Mesenchymal stem cell (in vitro differentiated cells and primary cell): ENCODE data around the gene OR10G8.

ENCODE experiments used
- DNase-seq: peaks from one replicate; pipeline ENCODE4 v3.0.0-alpha.2; 2013
- H2AFZ ChIP-seq: one replicate; pipeline ENCODE4 v1.6.1; 2013; ENCODE audit warnings: low read depth, mild to moderate bottlenecking, control low read depth, inconsistent platforms, low read length, moderate library complexity
- H2AK5ac ChIP-seq: 2 replicates; pipeline ENCODE4 v1.6.1; 2013; ENCODE audit warnings: low read length, moderate library complexity, mild to moderate bottlenecking, inconsistent platforms; ENCODE audit not compliant: severe bottlenecking
- H2BK120ac ChIP-seq: one replicate; pipeline ENCODE4 v1.6.1; 2013; ENCODE audit warnings: low read depth, mild to moderate bottlenecking, inconsistent platforms, low read length, moderate library complexity
- H2BK12ac ChIP-seq, 2 experiments: one replicate each; pipeline ENCODE4 v1.6.1; 2013; ENCODE audit warnings: inconsistent platforms in 2 of 2, low read length in 2 of 2, mild to moderate bottlenecking in 2 of 2, moderate library complexity in 2 of 2, control low read depth in 1 of 2
- H2BK15ac ChIP-seq: one replicate; pipeline ENCODE4 v1.6.1; 2013; ENCODE audit warnings: mild to moderate bottlenecking, low read depth, inconsistent platforms; ENCODE audit not compliant: poor library complexity, severe bottlenecking
- H2BK5ac ChIP-seq: 2 replicates; pipeline ENCODE4 v1.6.1; 2013; ENCODE audit warnings: low read depth, mild to moderate bottlenecking, low read length, control low read depth, inconsistent platforms; ENCODE audit not compliant: poor library complexity, severe bottlenecking
- H3K14ac ChIP-seq, 2 experiments: one replicate each; pipeline ENCODE4 v1.6.1; 2013; ENCODE audit warnings: inconsistent platforms in 2 of 2, low read length in 2 of 2, control low read depth in 1 of 2, mild to moderate bottlenecking in 1 of 2, moderate library complexity in 1 of 2
- H3K18ac ChIP-seq, 2 experiments: one replicate each; pipeline ENCODE4 v1.6.1; 2013; ENCODE audit warnings: inconsistent platforms in 2 of 2, low read length in 2 of 2, control low read depth in 1 of 2, low read depth in 1 of 2, mild to moderate bottlenecking in 1 of 2
- H3K23ac ChIP-seq, 2 experiments: one replicate each; pipeline ENCODE4 v1.6.1; 2013; ENCODE audit warnings: inconsistent platforms in 2 of 2, low read length in 2 of 2, mild to moderate bottlenecking in 2 of 2, moderate library complexity in 2 of 2, control low read depth in 1 of 2
- H3K27ac ChIP-seq: 2 replicates; pipeline ENCODE4 v1.5.1; 2013; ENCODE audit warnings: mild to moderate bottlenecking, moderate library complexity, low read length, control low read depth, inconsistent platforms; ENCODE audit not compliant: poor library complexity, severe bottlenecking
- H3K27me3 ChIP-seq, 2 experiments: 2 replicates each; pipeline versions ENCODE4 v1.6.1 to v1.7.0; 2013; ENCODE audit warnings: low read length in 2 of 2, mild to moderate bottlenecking in 2 of 2, moderate library complexity in 2 of 2, control low read depth in 1 of 2, inconsistent platforms in 1 of 2; ENCODE audit not compliant: control insufficient read depth in 1 of 2, insufficient read depth in 1 of 2
- H3K36me3 ChIP-seq, 2 experiments: 2 replicates each; pipeline versions ENCODE4 v1.6.1 to v1.7.0; 2013; ENCODE audit warnings: low read length in 2 of 2, control low read depth in 1 of 2, inconsistent platforms in 1 of 2, low read depth in 1 of 2, mild to moderate bottlenecking in 1 of 2; ENCODE audit not compliant: insufficient read depth in 2 of 2, control insufficient read depth in 1 of 2
- H3K4ac ChIP-seq, 2 experiments: one replicate each; pipeline ENCODE4 v1.6.1; 2013; ENCODE audit warnings: inconsistent platforms in 2 of 2, low read length in 2 of 2, mild to moderate bottlenecking in 2 of 2, moderate library complexity in 2 of 2, control low read depth in 1 of 2, low read depth in 1 of 2
- H3K4me1 ChIP-seq: 2 replicates; pipeline ENCODE4 v1.6.1; 2013; ENCODE audit warnings: low read depth, low read length, control low read depth; ENCODE audit not compliant: control insufficient read depth, insufficient read depth
- H3K4me2 ChIP-seq: 2 replicates; pipeline ENCODE4 v1.6.1; 2013; ENCODE audit warnings: low read length, mild to moderate bottlenecking, inconsistent platforms; ENCODE audit not compliant: poor library complexity, severe bottlenecking
- H3K4me3 ChIP-seq, 2 experiments: 2 replicates each; pipeline versions ENCODE4 v1.5.1 to v1.7.0; 2013; ENCODE audit warnings: low read length in 2 of 2, mild to moderate bottlenecking in 2 of 2, control low read depth in 1 of 2, low read depth in 1 of 2; ENCODE audit not compliant: insufficient read depth in 1 of 2
- H3K79me1 ChIP-seq: replicated peaks from 2 replicates; pipeline ENCODE4 v1.6.1; 2013; ENCODE audit warnings: mild to moderate bottlenecking, control low read depth, low read length, inconsistent platforms; ENCODE audit not compliant: poor library complexity, severe bottlenecking
- H3K9ac ChIP-seq: 2 replicates; pipeline ENCODE4 v1.7.0; 2013; ENCODE audit warnings: mild to moderate bottlenecking, low read length, moderate library complexity
- H3K9me3 ChIP-seq: 2 replicates; pipeline ENCODE4 v1.7.0; 2013; ENCODE audit warnings: mild to moderate bottlenecking, low read length; ENCODE audit not compliant: control insufficient read depth
- H4K8ac ChIP-seq: one replicate; pipeline ENCODE4 v1.6.1; 2013; ENCODE audit warnings: inconsistent platforms, mild to moderate bottlenecking, low read length, moderate library complexity
- H4K91ac ChIP-seq: one replicate; pipeline ENCODE4 v1.6.1; 2013; ENCODE audit warnings: mild to moderate bottlenecking, low read length, inconsistent platforms
- WGBS: methylation state at CpG from one replicate; pipeline ENCODE4 v1.1.7; 2013; ENCODE audit warnings: mixed read lengths; 5-methylcytosine and 5-hydroxymethylcytosine counted together

The OR10G8 gene

GRCh38 chr11:124041254-124041653, 14.7 kb downstream of the OR10G8 start, which contains the start of gene OR10G7:
OR10G7 (minus strand) TSS chr11:124041325; CDS start chr11:124039001, 2,324 bp downstream.
- H2BK12ac ChIP-seq = no peak within 1 kb of the TSS

DNA sequence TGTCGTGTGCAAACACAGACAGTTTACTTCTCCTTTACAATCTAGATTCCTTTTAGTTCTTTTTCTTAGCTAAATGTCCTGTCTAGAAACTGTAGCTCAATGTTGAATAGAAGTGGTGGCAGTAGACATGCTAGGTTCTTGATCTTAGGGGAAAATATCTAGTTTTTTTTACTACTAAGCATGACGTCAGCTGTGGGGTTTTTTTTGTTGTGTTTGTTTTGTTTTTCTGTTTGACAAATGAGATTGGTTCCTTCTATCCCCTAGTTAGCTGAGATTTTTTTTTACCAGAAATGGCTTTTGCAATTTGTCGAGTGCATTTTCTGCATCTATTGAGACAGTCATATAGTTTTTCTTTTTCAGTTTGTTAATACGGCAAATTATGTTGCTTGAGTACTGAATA, 16.8 kb downstream of the OR10G8 start:
- Histone ChIP-seq H3K4ac (no peak overlapping the region), H2BK5ac (no peak overlapping the region), H3K9me3 (no peaks in the 10 kb centered on the region), H3K14ac (no peak overlapping the region), H3K23ac (no peak overlapping the region), H3K36me3 (no peaks in the 10 kb centered on the region), H3K4me3 (no peak overlapping the region), H2AK5ac (no peak overlapping the region), H3K18ac (no peak overlapping the region), H3K27ac (no peak overlapping the region), H3K9ac (no peak overlapping the region), H3K4me2 (no peak overlapping the region), H4K8ac (no peak overlapping the region), H3K27me3 (no peaks in the 10 kb centered on the region), H3K79me1 (no peaks in the 10 kb centered on the region), H2BK12ac (no peak overlapping the region), H2BK15ac (no peak overlapping the region), H3K4me1 (no peaks in the 10 kb centered on the region), H2AFZ (no peak overlapping the region), H4K91ac (no peak overlapping the region), H2BK120ac (no peak overlapping the region)
- WGBS = 83% methylated on average over 2 of the region's 4 CpGs
- no peak for DNase-seq

More at GRCh38 chr11:124041254-124041653, 14.7 kb downstream of the OR10G8 start, which contains the start of gene OR10G7:
- Histone ChIP-seq H4K91ac (no peak within 1 kb of the TSS), H3K36me3 (no peaks in the 10 kb centered on the region), H3K14ac (no peak within 1 kb of the TSS), H3K23ac (no peak within 1 kb of the TSS), H3K27ac (no peak within 1 kb of the TSS), H3K79me1 (no peaks in the 10 kb centered on the region), H4K8ac (no peak within 1 kb of the TSS), H2BK5ac (no peak within 1 kb of the TSS), H3K4me3 (no peak within 1 kb of the TSS), H3K4ac (no peak within 1 kb of the TSS), H3K27me3 (no peaks in the 10 kb centered on the region), H2AK5ac (no peak within 1 kb of the TSS), H2BK15ac (no peak within 1 kb of the TSS), H2AFZ (no peak within 1 kb of the TSS), H3K4me1 (no peaks in the 10 kb centered on the region), H3K4me2 (no peak within 1 kb of the TSS), H3K9ac (no peak within 1 kb of the TSS), H3K18ac (no peak within 1 kb of the TSS), H2BK120ac (no peak within 1 kb of the TSS), H3K9me3 (no peaks in the 10 kb centered on the region)
- no peak for DNase-seq
- WGBS = no CpG with 5 or more reads among the region's 1 CpG

- no peak overlapping the region for H3K14ac ChIP-seq
- no peak overlapping the region for H3K4ac ChIP-seq
- no peak overlapping the region for H4K91ac ChIP-seq
Measured at GRCh38 chr11:124050748-124051147, 24.1 kb downstream of the OR10G8 start.

DNA sequence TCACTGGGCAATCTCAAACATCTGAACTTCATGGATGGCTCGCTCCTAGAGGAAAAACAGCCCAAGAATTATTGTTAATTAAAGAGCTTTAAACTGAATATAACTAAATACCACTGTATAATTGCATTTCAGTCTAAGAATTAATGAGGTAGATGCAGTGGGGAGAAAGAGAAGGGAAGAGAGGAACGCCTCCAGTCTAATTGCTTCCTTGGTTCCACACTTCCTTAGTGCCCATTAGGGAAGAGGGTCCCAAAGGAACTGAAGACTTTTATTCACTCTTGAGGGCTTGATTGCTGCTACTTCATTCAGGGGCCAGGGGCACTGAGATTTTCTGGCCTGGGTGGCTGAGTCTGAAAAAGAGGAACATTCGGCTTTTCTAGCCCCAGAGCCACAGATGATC, 26.4 kb downstream of the OR10G8 start:
- Histone ChIP-seq H3K4me1 (no peaks in the 10 kb centered on the region), H2AK5ac (no peak overlapping the region), H3K27ac (no peak overlapping the region), H2BK5ac (no peak overlapping the region), H3K36me3 (no peaks in the 10 kb centered on the region), H3K9ac (no peak overlapping the region), H4K91ac (no peak overlapping the region), H3K4me3 (no peak overlapping the region), H3K4me2 (no peak overlapping the region), H3K18ac (no peak overlapping the region), H2AFZ (no peak overlapping the region), H3K23ac (no peak overlapping the region), H2BK15ac (no peak overlapping the region), H2BK120ac (no peak overlapping the region), H2BK12ac (no peak overlapping the region), H3K14ac (no peak overlapping the region), H3K4ac (no peak overlapping the region), H3K79me1 (no peaks in the 10 kb centered on the region), H4K8ac (no peak overlapping the region), H3K9me3 (no peaks in the 10 kb centered on the region), H3K27me3 (peaks cover 4 to 5% of the 10 kb centered on the region in 2 experiments)
- no peak for DNase-seq
- WGBS = 93% methylated on average over 1 of the region's 3 CpGs

More at GRCh38 chr11:124050748-124051147, 24.1 kb downstream of the OR10G8 start:
- Histone ChIP-seq H2AK5ac (no peak overlapping the region), H2BK12ac (no peak overlapping the region), H3K4me3 (no peak overlapping the region), H3K4me2 (no peak overlapping the region), H3K27ac (no peak overlapping the region), H2AFZ (no peak overlapping the region), H3K36me3 (no peaks in the 10 kb centered on the region), H2BK120ac (no peak overlapping the region), H3K23ac (no peak overlapping the region), H3K27me3 (peaks cover 4 to 5% of the 10 kb centered on the region in 2 experiments), H2BK5ac (no peak overlapping the region), H3K18ac (no peak overlapping the region), H3K4me1 (no peaks in the 10 kb centered on the region), H3K79me1 (no peaks in the 10 kb centered on the region), H2BK15ac (no peak overlapping the region), H4K8ac (no peak overlapping the region), H3K9me3 (no peaks in the 10 kb centered on the region), H3K9ac (no peak overlapping the region)
- WGBS = 62% methylated on average over 1 of the region's 1 CpG
- DNase-seq = no peak
